ENCODE data around the gene RNF138.
"Not testable (repeated sequence)": the region's sequence is repeated elsewhere in the genome, so short reads cannot be mapped to it uniquely, and the experiment has no call there.

The RNF138 gene

GRCh38 chr18:32095900-32096229, 4.2 kb downstream of the RNF138 start:
- no peak for DNase-seq (ENCODE audit: low read depth in 2 of 2)

GRCh38 chr18:32096946-32097345, 5.3 kb downstream of the RNF138 start:
- DNase-seq (ENCODE audit: low read depth in 2 of 2), result no peak

- no peak for DNase-seq (ENCODE audit: low read depth in 2 of 2)
Observed at GRCh38 chr18:32104516-32104915, 12.8 kb downstream of the RNF138 start.

- DNase-seq (ENCODE audit: low read depth in 2 of 2), result no peak
Observed at GRCh38 chr18:32110005-32110404, 18.3 kb downstream of the RNF138 start.

- DNase-seq (ENCODE audit: low read depth in 2 of 2), result no peak
Observed at GRCh38 chr18:32111706-32112105, 20.0 kb downstream of the RNF138 start.

GRCh38 chr18:32112826-32113225, 21.2 kb downstream of the RNF138 start:
- DNase-seq (ENCODE audit: low read depth in 2 of 2), result no peak

GRCh38 chr18:32114293-32114942, 22.7 kb downstream of the RNF138 start:
- DNase-seq (ENCODE audit: low read depth in 2 of 2), result no peak

GRCh38 chr18:32122039-32122438, 30.4 kb downstream of the RNF138 start:
- no peak for DNase-seq (ENCODE audit: low read depth in 2 of 2)

GRCh38 chr18:32126538-32126937, 34.9 kb downstream of the RNF138 start:
- no peak for DNase-seq (ENCODE audit: low read depth in 2 of 2)

- no peak for DNase-seq (ENCODE audit: low read depth in 2 of 2)
Observed at GRCh38 chr18:32135625-32136024, 44.0 kb downstream of the RNF138 start.

- no peak for DNase-seq (ENCODE audit: low read depth in 2 of 2)
Observed at GRCh38 chr18:32138332-32138982, 46.8 kb downstream of the RNF138 start.

- DNase-seq (ENCODE audit: low read depth in 2 of 2), result no peak
Observed at GRCh38 chr18:32139835-32140283, 48.2 kb downstream of the RNF138 start.

GRCh38 chr18:32148185-32148870, 56.7 kb downstream of the RNF138 start:
- DNase-seq (ENCODE audit: low read depth in 2 of 2), result no peak

- no peak for DNase-seq (ENCODE audit: low read depth in 2 of 2)
Observed at GRCh38 chr18:32152705-32153448, 61.2 kb downstream of the RNF138 start.

GRCh38 chr18:32156855-32157254, 65.2 kb downstream of the RNF138 start:
- no peak for DNase-seq (ENCODE audit: low read depth in 2 of 2)

- DNase-seq (ENCODE audit: low read depth in 2 of 2), result no peak
Observed at GRCh38 chr18:32157580-32157979, 65.9 kb downstream of the RNF138 start.

- DNase-seq (ENCODE audit: low read depth in 2 of 2), result peak; percentile 31 to 35
Observed at GRCh38 chr18:32158108-32158624, 66.5 kb downstream of the RNF138 start.

GRCh38 chr18:32158631-32159030, 67.0 kb downstream of the RNF138 start:
- not testable (repeated sequence) for DNase-seq (ENCODE audit: low read depth in 2 of 2)

GRCh38 chr18:32160547-32160946, 68.9 kb downstream of the RNF138 start:
- no peak for DNase-seq (ENCODE audit: low read depth in 2 of 2)

- DNase-seq (ENCODE audit: low read depth in 2 of 2), result no peak
Observed at GRCh38 chr18:32167980-32168730, 76.5 kb downstream of the RNF138 start.

GRCh38 chr18:32173654-32174053, 82.0 kb downstream of the RNF138 start:
- DNase-seq (ENCODE audit: low read depth in 2 of 2), result no peak
